ENCODE data around the gene LPIN1.
"Not testable (repeated sequence)": the region's sequence is repeated elsewhere in the genome, so short reads cannot be mapped to it uniquely, and the experiment has no call there.

The LPIN1 gene

DNA sequence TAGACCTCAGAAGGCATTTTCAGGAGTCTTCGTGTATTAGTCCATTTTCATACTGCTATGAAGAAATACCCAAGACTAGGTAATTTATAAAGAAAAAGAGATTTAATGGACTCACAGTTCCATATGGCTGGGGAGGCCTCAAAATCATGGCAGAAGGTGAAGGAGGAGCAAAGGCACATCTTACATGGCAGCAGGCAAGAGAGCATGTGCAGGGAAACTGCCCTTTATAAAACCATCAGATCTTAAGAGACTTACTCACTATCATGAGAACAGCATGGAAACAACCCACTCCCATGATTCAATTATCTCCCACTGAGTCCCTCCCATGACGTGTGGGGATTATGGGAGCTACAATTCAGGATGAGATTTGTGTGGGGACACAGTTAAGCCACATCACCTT is 101.5 kb downstream of the LPIN1 start:
- not testable (repeated sequence) for DNase-seq

DNA sequence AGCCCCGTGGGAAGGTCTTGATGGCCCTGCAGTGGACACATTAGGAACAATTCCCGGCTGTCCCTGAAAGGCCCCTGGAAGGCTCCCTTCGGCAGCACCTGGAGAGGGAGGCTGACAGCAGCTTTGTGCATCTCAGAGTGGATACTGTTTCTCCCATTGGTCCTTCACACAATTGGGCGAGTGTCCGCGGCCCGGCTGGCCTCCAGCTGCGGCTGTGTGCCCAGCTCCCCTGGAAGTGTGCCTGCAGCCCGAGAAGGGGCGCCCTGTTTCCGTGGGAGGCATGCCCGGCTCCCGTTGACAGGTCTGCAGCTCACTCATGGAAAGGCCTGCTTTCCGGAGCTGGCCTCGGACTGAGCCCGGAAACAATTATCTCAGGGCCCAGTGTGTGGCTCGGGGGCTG is 103.7 kb downstream of the LPIN1 start:
- no peak for DNase-seq

DNA sequence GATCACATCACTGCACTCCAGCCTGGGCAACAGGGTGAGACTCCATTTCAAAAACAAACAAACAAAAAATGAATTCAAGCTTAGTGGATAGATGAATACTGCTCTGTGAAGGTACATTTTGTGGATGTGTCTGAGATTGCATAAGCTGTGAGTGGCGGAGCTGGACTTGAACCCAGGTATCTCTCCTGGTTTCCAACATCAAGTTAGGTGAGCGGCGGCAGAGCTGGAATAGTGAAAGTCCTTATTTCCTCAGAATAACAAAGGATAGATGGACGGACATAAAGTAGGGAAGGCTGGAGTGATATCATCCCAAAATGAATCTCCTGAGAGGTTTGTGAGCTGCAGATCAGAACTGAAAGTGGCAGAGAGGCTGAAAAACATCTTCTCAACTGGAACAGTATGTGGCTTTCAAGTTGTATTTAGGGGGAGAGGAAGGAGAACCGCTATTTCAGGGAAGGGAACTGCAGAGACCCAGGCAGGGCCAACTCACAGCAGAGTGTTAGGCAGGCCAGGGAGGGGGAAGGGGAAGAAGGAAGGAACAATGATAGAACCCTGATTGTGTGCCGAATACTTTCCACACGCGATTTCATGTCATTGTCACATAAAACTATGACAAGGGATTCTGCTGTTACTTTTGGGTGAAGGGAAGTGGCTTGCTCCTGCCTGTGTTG is 106.2 kb downstream of the LPIN1 start:
- DNase-seq: no peak

DNA sequence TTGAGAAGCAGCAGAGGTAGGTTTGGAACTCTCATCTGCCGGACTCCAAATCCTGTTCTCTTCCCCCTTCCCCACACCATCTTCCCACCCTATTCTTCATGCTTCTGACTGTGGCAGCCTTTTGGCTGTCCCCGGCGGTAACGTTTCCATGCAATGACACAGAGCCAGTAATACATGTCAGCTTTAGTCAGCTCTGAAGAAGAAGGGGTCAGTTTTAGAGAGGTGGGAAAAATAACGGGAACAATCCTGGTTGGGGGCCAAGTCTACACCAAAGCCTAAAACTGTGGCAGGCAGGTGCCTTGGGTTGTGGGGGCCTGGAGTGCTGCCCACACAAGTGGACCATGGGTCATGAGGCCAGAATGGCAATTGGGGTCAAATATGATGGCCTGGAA is 106.8 kb downstream of the LPIN1 start:
- no peak for DNase-seq

DNA sequence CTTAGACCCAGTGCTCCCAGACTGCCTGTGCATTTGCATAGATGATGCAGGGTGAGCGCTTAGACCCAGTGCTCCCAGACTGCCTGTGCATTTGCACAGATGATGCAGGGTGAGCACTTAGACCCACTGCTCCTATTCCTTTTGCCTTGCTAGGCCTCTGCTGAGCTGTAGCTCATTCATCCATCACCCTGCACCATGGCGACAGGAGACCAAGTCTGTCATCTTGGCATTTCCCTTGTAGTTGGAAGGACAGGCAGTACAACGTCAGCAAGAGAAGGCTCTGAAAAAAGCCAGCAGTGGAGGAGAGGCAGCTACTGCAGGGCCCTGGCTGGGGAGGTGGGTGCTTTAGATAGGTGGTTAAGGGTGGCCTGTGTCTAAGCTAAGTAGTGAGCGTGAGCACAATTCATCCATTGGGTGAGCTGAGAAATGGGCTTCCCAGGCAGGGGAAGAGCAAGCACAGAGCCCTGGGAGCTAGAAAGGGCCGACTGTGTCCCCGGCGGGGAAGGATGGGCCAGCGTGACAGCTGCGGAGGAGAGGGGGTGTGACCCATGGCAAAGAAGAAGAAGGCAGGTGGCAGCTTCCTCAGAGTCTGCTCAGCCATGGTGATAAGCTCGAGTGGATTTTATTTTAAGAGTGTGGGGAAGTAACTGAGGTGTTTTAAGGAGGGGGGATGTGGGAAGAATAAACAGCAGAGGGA is 108.8 kb downstream of the LPIN1 start:
- DNase-seq: no peak

DNA sequence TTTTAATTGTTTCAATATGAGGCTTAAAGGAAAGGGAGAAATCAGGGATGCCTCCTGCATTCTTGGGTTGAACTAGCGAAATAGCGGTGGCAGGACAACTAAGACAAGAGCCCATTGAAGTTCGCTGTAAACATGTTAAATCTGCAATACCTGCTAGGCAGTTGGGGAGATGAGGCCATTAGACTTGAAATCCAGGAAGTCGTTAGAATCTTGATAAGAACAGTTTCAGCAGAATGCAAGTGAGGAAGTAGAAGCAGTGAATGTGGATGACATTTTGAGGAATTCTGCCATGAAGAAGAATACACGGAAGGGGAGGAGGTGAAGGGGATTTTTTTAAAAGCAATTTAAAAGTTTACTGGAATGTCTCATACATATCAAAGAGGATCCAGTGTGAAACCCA is 109.7 kb downstream of the LPIN1 start:
- DNase-seq: no peak

DNA sequence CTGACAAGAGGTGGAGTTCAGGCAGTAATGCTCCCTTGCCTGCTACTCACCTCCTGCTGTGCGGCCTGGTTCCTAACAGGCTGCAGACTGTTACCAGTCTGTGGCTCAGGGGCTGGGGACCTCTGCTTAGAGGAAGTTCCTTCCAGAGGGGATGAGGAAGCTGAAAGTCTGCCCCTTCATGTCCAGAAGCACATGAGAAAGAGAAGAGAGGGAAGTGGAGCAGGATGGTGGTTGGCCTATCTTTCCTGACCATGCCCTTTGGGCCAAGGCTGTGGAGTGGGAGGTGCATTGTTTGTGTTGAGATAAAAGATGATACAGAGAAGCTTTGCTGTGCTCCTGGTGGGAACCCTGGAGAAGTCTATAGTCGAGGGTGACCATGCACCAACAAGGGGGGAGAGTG is 112.5 kb downstream of the LPIN1 start:
- no peak for DNase-seq

DNA sequence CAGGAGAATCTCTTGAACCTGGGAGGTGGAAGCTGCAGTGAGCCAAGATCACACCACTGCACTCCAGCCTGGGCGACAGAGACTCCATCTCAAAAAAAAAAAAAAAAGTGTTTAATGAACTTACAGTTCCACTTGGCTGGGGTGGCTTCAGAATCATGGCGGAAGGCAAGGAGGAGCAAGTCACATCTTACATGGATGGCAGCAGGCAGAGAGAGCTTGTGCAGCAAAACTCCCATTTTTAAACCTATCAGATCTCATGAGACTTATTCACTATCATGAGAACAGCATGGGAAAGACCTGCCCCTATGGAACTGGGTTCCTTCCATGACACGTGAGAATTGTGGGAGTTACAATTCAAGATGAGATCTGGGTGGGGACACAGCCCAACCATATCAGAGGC is 113.5 kb downstream of the LPIN1 start:
- DNase-seq: not testable (repeated sequence)

DNA sequence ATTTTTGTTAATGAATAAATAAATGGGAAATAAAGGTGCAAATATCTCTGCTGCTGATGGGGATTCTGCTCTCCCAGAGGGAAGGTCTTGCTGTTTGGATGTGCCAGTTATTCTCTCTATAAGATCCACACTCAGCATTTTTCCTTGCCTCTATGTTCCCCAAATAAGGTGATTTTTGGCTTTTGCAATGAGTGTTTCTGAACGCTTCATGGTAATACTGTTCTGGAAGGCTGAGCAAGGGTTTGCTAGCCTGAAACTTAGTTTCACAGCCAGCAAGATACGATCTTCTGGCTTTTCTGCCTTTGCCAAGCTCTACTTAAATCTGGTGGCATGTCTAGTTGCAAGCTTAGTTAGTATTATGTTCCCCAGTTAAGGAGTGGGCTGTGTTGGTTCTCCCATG is 114.6 kb downstream of the LPIN1 start:
- DNase-seq: no peak

DNA sequence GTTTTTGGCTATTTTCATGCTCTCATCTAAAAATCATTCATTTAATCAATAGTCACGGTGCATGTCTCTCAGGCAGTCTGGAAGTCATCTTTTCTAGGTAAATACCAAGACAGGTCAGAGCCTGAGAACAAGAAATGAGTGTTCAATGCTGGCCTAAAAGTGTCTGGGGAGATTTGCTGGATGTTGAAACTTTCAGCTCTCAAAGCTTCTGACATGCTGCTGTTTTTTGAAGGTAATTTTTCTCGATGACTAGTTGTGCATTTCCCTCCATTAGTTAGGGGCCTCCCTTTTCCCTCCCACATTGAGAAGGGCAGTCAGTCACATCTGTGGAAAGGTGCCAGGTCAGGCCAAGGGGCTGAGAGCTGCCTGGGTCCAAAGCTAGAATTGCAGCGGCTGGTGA is 115.6 kb downstream of the LPIN1 start:
- DNase-seq: no peak

DNA sequence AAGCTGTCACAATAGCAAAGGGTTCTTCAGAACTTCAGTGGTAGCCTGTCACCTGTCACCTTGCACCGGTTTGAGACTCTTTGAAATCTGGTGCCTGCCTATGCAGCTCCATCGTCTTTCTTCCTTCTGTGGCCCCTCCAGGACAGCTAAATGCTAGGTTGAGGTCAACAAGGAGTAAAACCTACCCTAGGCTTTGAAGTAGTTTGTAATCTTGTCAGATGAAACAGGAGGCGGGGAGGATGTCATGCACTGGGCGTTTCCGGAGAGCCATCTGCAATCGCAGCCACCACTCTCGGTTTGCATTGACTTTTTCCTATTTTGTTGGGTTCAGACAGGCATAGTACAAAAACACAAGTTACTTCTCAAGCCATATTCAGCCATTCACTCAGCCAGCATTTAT is 116.7 kb downstream of the LPIN1 start:
- DNase-seq: no peak

DNA sequence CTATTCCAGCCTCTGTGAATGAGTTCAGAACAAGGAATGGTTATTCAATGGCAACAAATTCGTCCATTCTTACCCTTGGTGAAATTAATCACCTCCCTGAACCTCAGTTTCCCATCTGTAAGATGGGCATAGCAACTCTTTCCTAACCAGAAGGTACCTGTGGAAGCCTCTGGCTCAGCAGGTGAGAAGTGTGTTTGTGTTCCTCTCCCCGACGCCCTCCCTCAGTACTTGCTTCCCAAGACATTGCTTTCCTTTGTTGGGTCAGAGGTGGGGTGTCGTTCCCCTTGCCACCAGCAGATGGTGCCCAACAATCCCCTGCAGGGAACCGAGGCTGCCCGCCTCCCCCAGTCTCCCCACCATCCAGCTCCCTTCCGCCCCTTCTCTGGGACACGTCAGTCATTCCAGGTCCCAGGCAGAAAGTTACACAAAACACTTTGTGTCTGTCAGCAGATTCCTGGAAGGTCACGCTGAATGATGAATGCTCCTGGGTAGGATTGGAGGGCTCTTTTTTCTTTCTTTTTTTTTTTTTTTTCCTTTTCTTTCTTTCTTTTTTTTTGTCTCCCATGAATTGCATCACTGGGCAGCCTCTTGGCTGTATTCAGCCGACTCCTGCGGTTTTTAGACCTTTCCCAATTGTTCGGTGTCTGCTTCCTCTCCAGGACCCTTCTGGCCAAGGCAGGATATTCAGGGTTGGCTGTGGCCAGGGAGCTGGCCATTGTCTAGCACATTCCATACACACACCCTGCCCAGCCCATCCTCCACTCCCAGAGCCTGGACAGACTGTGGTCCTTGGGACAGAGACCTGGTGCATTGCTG is 117.3 kb downstream of the LPIN1 start:
- DNase-seq: peak; percentile 38

DNA sequence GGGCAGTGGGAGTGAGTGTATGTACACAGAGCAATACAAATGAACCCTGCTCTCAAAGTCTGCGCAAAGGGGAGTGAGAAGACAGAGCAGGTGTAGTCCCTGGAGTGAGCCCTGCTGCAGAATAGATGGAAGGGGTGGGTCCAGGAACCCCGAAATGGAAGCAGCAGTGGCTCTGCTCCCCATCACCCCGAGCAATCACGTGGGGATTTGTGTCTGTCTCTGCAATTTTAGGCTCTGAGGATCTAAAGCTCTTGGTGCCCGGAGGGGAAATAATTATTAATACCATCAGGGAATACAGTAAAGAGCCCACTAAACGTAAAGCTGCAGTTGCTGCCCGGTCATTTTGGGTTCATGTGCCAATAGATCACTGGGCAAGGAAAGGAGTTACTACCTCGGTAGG is 118.3 kb downstream of the LPIN1 start:
- no peak for DNase-seq

DNA sequence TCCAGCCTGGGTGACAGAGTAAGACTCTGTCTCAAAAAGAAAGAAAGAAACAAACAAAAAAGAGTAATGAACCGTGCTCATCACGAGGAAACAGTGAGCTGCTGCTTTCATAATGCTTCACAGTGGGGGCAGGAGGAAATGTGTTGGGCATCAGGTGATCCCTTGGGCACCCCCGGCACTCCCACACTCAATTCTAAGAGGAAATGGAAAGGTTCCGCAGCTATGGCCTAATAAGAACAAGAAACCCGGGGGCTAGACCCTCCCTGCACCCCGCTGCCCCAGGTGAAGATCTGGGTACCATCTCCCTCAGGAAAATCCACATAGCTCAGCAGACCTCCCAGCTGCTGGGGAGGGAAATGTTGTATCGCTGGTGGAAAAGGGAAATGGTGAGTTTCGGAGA is 118.9 kb downstream of the LPIN1 start:
- no peak for DNase-seq

DNA sequence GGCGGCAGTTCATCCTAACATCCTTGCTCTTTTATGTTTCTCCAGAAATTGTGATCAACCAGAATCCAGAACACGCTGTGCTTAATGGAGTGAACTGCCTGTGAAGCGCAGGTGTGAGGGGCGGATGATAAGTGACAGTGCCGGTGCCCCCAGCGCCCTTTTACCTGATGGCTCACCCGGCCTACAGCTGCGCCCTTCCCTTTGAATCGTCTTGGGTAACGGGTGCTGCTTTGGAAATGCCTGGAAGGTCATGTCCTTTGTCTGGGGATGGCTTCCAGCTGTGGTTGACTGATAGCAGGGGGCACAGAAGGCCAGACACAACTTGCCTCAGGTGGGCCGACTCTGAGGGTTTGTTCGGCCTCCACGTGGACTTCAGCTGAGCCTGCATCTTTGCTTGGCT is 119.4 kb downstream of the LPIN1 start:
- no peak for DNase-seq

DNA sequence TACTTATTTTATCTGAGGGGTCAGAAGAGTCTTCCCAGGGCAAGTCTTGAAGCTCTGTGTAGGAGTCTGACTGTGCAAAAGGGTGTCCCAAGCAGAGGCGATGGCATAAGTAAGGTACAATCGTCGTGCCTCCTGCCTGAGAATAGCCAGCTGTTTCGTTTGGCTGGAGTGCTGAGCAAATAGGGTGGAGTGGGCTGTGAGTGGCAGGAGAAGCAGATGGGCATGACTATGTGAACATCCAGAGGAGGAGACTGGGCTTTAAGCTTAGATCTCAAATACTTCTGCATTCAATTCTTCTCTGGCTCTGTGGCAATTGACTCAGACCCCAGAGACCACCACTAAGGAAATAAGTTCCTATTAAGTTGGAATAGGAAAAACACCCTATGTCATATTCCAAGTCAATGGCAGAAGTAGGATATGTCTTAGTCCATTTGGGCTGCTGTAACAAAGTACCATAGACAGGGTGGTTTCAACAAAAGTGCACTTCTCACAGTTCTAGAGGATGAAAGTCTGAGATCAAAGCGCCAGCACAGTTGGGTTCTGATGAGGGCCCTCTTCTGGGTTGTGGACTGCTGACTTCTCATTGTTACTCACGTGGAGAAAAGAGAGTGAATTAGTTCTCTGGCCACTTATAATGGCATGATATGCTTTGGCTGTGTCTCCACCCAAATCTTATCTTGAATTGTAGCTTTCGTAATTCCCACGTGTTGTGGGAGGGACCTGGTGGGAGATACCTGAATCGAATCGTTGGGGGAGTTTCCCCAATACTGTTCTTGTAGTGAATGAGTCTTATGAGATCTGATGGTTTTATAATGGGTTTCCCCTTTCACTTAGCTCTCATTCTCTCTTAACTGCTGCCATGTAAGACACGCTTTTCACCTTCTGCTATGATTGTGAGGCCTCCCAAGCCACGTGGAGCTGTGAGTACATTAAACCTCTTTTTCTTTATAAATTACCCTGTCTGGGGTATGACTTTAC is 120.2 kb downstream of the LPIN1 start:
- no peak for DNase-seq

DNA sequence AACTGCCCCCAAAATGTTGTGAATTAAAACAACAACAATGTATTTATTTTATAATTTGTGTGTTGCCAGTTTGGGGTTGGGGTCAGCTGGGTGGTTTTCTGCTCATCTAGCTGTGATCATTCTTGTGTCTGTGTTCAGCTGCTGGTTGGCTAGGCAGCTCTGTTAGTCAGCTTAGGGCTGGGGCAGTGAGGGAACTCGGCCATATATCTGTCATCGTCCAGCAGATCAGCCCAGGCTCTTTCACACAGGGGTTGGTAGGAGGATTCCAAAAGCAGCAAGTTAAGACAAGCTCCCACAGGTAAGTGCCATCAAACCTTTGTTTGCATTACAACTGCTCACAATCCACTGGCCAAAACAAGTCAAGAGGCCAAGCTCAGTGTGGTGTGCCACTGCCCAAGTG is 121.5 kb downstream of the LPIN1 start:
- no peak for DNase-seq

DNA sequence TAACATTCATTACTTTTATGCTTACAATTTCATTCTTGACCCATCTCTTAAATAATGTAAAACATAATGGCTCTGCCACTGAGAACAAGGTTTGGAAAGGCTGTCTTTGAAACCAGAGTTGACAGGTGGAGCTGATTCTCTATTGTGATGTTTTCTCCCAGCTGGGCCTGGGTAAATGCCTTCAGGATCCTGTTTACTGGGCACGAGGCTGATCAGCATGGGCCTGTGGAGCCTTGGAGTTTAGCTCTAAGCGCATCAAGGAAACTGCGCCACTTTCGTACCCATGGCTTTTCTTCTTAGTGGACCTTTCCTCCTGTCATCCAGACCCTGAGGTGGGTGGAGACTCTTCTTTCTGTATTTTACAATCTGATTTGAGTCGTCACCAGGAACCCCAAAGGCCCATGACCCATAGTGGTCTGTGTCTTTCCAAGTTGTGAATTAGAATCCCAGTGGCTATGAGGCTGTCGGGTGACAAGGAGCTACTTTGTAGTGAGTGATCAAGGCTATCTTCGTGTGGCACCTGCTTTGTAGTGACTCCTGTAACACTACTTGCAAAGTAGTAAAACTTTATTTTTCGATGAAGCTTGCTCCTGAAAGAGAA is 123.1 kb downstream of the LPIN1 start:
- DNase-seq: no peak

DNA sequence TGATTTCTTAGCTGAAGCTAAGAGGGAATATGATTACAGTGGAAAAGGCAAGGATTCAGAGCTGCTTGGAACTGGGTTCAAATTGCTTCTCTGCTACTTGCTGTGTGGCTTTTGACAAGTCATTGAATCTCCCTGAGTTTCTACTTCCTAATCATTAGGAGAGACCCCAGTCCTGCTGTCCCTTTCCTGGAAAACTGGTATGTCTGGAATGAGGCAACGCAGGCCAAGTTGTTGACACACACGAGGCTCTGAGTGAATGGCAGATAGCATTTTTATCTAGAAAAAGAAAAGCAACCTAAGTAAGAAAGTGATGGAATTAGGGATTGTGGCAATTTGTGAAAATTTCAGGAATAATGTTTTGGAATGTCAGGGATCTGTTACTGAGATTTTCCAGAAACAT is 123.6 kb downstream of the LPIN1 start:
- no peak for DNase-seq

DNA sequence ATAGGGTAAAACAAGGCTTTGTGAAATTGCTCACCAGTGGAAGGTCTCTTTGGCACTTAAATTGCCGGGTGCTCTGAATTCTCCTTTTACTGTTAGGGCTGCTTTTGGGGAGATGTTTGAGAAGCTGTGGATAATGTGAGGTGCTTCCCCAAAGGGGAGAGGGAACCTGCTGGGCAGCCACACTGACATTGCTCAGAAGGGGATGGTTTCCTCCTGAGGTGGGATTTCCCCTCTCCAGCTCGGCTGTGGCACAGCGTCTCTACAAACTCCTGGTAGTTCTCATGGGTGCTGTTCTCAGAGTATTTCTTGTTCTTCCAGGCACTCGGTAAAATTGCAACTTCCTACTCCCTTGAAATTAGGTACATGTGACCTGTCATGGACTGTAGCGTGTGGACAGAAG is 124.2 kb downstream of the LPIN1 start:
- DNase-seq: no peak

DNA sequence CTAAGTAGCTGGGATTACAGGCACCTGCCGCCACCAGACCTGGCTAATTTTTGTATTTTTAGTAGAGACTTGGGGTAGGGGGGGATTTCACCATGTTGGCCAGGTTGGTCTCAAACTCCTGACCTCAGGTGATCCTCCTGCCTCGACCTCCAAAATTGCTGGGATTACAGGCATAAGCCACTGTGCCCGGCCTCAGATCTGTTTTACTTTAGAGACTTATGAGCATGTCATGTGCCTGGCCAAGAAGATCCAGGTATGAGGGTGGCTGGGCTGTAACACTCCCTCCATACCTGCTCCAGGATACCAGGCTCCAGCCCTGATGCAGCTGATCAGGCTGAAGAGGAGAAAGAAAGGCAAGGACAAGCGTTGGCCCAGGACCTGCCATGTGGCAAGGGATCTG is 125.0 kb downstream of the LPIN1 start:
- no peak for DNase-seq

DNA sequence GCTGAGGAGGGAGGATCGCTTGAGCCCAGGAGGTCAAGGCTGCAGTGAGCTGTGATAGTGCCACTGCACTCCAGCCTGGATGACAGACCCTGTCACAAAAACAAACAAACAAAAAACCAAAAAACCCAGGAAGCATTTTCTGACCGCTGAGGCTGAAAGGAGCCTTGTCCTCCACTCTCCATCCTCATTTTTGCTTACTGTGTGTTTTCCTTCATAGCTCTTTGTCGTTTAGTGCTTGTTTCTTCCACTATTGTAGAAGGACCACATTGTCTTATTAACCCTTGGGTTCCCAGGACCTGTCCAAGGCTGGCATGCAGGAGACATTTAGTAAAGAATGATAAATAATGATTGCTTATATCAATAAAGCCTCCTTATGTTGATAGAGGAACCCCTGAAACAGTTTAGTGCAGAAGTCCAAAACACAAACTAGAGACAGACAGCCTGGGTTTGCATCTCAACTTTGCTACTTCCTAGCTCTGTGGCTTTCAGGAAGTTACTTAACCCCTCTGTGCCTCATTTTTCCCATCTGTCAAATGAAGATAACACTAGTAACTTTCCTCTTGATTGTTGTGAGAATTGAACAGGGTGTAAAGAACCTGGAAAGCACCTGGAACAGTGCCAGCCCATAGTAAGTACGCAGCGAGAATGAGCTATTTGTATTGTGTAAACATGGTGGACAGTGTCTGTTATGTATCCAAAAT is 126.0 kb downstream of the LPIN1 start:
- no peak for DNase-seq

All from DMS 273 treated with DMSO at 0.1 percent for 48 hours (cell line).